Mammary epithelial cell (primary cell): Measurements from ENCODE around the gene NKAIN1.

Experiments used
- EZH2 ChIP-seq: IDR thresholded peaks from 2 replicates; pipeline ENCODE4 v1.6.1; 2012; ENCODE audit warnings: low read length, inconsistent platforms, borderline replicate concordance
- TF ChIP-seq, protein P1 (sequence below), 2 donors: IDR thresholded peaks in 1 of 2; conservative IDR thresholded peaks in 1 of 2; 2 replicates each; pipeline ENCODE4 v1.5.1; 2011 to 2012; ENCODE audit warnings: inconsistent platforms in 2 of 2, low read length in 2 of 2, mild to moderate bottlenecking in 2 of 2, control low read depth in 1 of 2, low read depth in 1 of 2; ENCODE audit not compliant: insufficient read depth in 1 of 2; ENCODE audit errors: extremely low read depth in 1 of 2

DNA sequence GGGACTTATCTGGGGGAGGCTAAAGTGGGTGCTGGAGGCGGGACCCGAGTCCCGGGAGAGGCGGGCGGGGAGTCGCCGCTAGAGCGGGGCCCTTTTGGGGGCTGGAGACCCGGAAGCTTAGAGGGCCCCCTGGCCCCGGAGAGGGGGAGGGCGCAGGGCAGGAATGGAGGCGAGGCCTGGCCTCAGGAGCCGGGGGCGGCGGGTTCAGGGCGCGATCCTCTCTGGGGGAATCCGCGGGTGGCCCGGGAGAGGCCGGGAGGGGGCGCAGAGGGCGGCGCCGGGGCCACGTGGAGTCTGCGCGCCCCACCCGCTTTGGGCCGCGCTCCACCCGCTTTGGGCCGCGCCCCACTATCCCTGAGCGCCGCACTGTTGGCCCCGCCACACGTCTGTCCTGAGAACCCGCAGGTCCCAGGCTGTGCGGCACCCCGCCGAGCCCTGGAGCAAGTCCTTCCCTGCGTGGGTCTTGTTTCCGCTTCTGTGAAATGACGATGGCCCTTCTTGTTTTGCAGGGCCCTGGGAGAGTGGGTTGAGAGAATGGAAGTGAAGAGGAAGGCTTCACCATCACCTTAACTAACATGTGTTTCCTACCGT is 84.4 kb downstream of the NKAIN1 start:
- TF ChIP-seq, protein P1, sequence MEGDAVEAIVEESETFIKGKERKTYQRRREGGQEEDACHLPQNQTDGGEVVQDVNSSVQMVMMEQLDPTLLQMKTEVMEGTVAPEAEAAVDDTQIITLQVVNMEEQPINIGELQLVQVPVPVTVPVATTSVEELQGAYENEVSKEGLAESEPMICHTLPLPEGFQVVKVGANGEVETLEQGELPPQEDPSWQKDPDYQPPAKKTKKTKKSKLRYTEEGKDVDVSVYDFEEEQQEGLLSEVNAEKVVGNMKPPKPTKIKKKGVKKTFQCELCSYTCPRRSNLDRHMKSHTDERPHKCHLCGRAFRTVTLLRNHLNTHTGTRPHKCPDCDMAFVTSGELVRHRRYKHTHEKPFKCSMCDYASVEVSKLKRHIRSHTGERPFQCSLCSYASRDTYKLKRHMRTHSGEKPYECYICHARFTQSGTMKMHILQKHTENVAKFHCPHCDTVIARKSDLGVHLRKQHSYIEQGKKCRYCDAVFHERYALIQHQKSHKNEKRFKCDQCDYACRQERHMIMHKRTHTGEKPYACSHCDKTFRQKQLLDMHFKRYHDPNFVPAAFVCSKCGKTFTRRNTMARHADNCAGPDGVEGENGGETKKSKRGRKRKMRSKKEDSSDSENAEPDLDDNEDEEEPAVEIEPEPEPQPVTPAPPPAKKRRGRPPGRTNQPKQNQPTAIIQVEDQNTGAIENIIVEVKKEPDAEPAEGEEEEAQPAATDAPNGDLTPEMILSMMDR (conservative IDR thresholded peaks at IDR 0.05 in 1 of 2, IDR thresholded peaks at IDR 0.05 in 1 of 2; ENCODE audit: extremely low read depth in 1 of 2, insufficient read depth in 1 of 2, low read depth in 1 of 2, low read length in 2 of 2) = peak in 1 of 2 donors; percentile 48
- TF ChIP-seq EZH2 = no peak
